Measurements from ENCODE around the gene FNIP1.
"Not testable (repeated sequence)": the region's sequence is repeated elsewhere in the genome, so short reads cannot be mapped to it uniquely, and the experiment has no call there.

DNA sequence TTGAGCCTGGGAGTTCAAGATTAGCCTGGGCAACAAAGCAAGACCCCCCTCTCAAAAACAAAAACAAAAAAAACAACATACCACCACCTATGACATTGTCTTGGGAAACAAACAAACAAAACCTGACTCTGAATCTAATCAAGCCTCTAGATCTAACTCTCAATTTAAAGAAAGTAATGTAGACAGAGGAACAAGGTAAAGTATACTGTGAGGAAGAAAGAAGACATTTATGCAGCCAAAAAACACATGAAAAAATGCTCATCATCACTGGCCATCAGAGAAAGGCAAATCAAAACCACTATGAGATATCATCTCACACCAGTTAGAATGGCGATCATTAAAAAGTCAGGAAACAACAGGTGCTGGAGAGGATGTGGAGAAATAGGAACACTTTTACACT, 18.7 kb downstream of the FNIP1 start:
- TF ChIP-seq, protein P1, sequence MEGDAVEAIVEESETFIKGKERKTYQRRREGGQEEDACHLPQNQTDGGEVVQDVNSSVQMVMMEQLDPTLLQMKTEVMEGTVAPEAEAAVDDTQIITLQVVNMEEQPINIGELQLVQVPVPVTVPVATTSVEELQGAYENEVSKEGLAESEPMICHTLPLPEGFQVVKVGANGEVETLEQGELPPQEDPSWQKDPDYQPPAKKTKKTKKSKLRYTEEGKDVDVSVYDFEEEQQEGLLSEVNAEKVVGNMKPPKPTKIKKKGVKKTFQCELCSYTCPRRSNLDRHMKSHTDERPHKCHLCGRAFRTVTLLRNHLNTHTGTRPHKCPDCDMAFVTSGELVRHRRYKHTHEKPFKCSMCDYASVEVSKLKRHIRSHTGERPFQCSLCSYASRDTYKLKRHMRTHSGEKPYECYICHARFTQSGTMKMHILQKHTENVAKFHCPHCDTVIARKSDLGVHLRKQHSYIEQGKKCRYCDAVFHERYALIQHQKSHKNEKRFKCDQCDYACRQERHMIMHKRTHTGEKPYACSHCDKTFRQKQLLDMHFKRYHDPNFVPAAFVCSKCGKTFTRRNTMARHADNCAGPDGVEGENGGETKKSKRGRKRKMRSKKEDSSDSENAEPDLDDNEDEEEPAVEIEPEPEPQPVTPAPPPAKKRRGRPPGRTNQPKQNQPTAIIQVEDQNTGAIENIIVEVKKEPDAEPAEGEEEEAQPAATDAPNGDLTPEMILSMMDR (IDR thresholded peaks at IDR 0.05), result not testable (repeated sequence)
- TF ChIP-seq EZH2 (IDR thresholded peaks at IDR 0.05; ENCODE audit: borderline replicate concordance, insufficient read depth, low read depth, low read length, poor library complexity, severe bottlenecking), result not testable (repeated sequence)
